Measurements from ENCODE around the gene PSME2. TPM values are rescaled to one million over a fixed set of nuclear protein-coding genes. Genes with fewer than 3 reads are reported as not detected.

PSME2 gene
- total and polyA plus RNA-seq, 2 donors (not counting 3 experiments of a cell fraction or from before 2014, with no cell fraction given) = 66.5 to 126 TPM

GRCh38 chr14:24172871-24173281 lies 26.5 kb upstream of the PSME2 start:
- peaks cover 0 to 3% of the 10 kb centered on the region in 2 experiments for H3K36me3 ChIP-seq (ENCODE audit: control insufficient read depth in 2 of 2, extremely low read depth in 1 of 2, insufficient read depth in 2 of 2, low read length in 2 of 2)
- intact Hi-C loops (cut with micrococcal nuclease) = no loop called here
- no peaks in the 10 kb centered on the region for H3K9me1 ChIP-seq (replicated peaks; ENCODE audit: control insufficient read depth, extremely low read depth, insufficient read depth, low read length)
- POLR2A ChIA-PET = interaction anchor here (0.5 kb wide), 1 partner anchor 641 kb away, joined by 5 read pairs; no protein-coding TSS in a partner anchor
- no peaks in the 10 kb centered on the region for H4K20me1 ChIP-seq (replicated peaks; ENCODE audit: control insufficient read depth, extremely low read depth, insufficient read depth, low read length)
- H3K4me1 ChIP-seq (ENCODE audit: control insufficient read depth, extremely low read depth, insufficient read depth, low read length) = peaks cover 3% of the 10 kb centered on the region
- H3K9ac ChIP-seq (replicated peaks; ENCODE audit: extremely low read depth, insufficient read depth, low read length) = no peak overlapping the region
- H3K79me2 ChIP-seq (ENCODE audit: control insufficient read depth, insufficient read depth, low read length) = no peaks in the 10 kb centered on the region
- DNase-seq (ENCODE audit: low read depth, low spot score) = no peak
- CTCF ChIA-PET = interaction anchor here (1.0 to 1.7 kb wide), 2 partner anchors 12 to 124 kb away, joined by 4 to 5 read pairs; partner anchors contain the start of gene IRF9
- no peak overlapping the region for H3K27ac ChIP-seq (ENCODE audit: insufficient read depth, low read depth, low read length)
- H3K27me3 ChIP-seq (ENCODE audit: control insufficient read depth in 2 of 2, insufficient read depth in 2 of 2, low read length in 2 of 2) = no peaks in the 10 kb centered on the region
- no peak overlapping the region for H2AFZ ChIP-seq (ENCODE audit: low read depth, low read length)
- FAIRE-seq = no peak
- H3K4me3 ChIP-seq (replicated peaks in 1 of 3; ENCODE audit: insufficient read depth in 1 of 3, low read depth in 1 of 3, low read length in 3 of 3) = no peak overlapping the region
- H3K9me3 ChIP-seq (replicated peaks; ENCODE audit: control insufficient read depth, insufficient read depth, low read length) = no peaks in the 10 kb centered on the region
- dilution Hi-C loops (cut with MboI; ENCODE audit: extremely low pct_ligation_motif_present, low sequenced_read_pairs) = no loop called here
- BruUV-seq (replicated peaks) = no TSS peak
- no peak for TF ChIP-seq JUN (IDR thresholded peaks at IDR 0.05; ENCODE audit: borderline replicate concordance, insufficient read depth, insufficient read length, low read depth)
- TF ChIP-seq FOS (IDR thresholded peaks at IDR 0.05; ENCODE audit: borderline replicate concordance, insufficient read depth, low read length) = no peak
- no peak for TF ChIP-seq POLR2AphosphoS5 (IDR thresholded peaks at IDR 0.05; ENCODE audit: insufficient read depth, low read depth, low read length)
- no peak for TF ChIP-seq EZH2 (IDR thresholded peaks at IDR 0.05; ENCODE audit: borderline replicate concordance, low read depth, low read length, severe bottlenecking)
- TF ChIP-seq POLR2A (IDR thresholded peaks at IDR 0.05; ENCODE audit: low read depth, low read length) = no peak
- TF ChIP-seq MYC (IDR thresholded peaks at IDR 0.05; ENCODE audit: low read depth, low read length) = no peak
- TF ChIP-seq, protein P1, sequence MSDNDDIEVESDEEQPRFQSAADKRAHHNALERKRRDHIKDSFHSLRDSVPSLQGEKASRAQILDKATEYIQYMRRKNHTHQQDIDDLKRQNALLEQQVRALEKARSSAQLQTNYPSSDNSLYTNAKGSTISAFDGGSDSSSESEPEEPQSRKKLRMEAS (IDR thresholded peaks at IDR 0.05; ENCODE audit: insufficient read depth, insufficient read length) = no peak
- TF ChIP-seq CTCF (IDR thresholded peaks at IDR 0.05; ENCODE audit: extremely low read depth in 1 of 2, insufficient read depth in 1 of 2, low read depth in 1 of 2, low read length in 2 of 2) = no peak
- no peak for TF ChIP-seq GATA2 (IDR thresholded peaks at IDR 0.05; ENCODE audit: insufficient read depth, insufficient read length, low read depth, low read length)
- no peak overlapping the region for H3K4me2 ChIP-seq (ENCODE audit: insufficient read depth, low read length)
